ENCODE results near the gene SLC17A1.

The SLC17A1 gene

DNA sequence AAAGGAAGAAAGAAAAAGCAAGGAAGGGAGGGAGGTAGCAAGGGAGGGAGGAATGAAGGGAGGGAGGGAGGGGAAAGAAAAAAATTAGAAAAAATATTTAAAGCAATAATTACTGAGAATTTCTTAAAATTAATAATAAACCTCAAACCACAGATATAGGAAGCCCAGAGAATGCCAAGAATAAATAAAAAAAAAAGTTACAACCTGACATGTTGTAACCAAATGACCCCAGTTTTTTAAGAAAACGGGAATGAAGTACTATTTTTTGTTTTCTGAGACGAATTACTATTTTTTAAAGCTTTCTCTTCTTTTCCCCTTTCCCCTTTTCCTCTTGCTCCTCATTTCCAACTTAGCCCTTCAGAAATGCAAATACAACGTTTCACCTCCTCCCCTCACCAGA, 16.7 kb downstream of the SLC17A1 start:
- no peak for ATAC-seq
- TF ChIP-seq ZFP3 (CRISPR knock-in tag; IDR thresholded peaks at IDR 0.05): no peak
- TF ChIP-seq PATZ1 (CRISPR knock-in tag; IDR thresholded peaks at IDR 0.05; ENCODE audit: borderline replicate concordance): no peak
- no peak for TF ChIP-seq CSRNP3 (CRISPR knock-in tag; IDR thresholded peaks at IDR 0.05)
- TF ChIP-seq SNAI2 (CRISPR knock-in tag; IDR thresholded peaks at IDR 0.05): no peak
- TF ChIP-seq ZNF8 (CRISPR knock-in tag; IDR thresholded peaks at IDR 0.05): no peak
- TF ChIP-seq BACH2 (CRISPR knock-in tag; IDR thresholded peaks at IDR 0.05; ENCODE audit: borderline replicate concordance): no peak
- TF ChIP-seq RARB (CRISPR knock-in tag; IDR thresholded peaks at IDR 0.05): no peak
- no peak for TF ChIP-seq ZC3H10 (CRISPR knock-in tag; IDR thresholded peaks at IDR 0.05)
- no peak for TF ChIP-seq PPARA (CRISPR knock-in tag; IDR thresholded peaks at IDR 0.05; ENCODE audit: borderline replicate concordance)
- TF ChIP-seq ISL1 (CRISPR knock-in tag; IDR thresholded peaks at IDR 0.05): no peak

GRCh38 chr6:25804804-25805203, 27.0 kb downstream of the SLC17A1 start:
- TF ChIP-seq CSRNP3 (CRISPR knock-in tag; IDR thresholded peaks at IDR 0.05): no peak
- TF ChIP-seq ZFP3 (CRISPR knock-in tag; IDR thresholded peaks at IDR 0.05): no peak
- no peak for TF ChIP-seq TOX (CRISPR knock-in tag; IDR thresholded peaks at IDR 0.05; ENCODE audit: borderline replicate concordance)
- TF ChIP-seq ZC3H10 (CRISPR knock-in tag; IDR thresholded peaks at IDR 0.05): no peak
- TF ChIP-seq, protein P1, sequence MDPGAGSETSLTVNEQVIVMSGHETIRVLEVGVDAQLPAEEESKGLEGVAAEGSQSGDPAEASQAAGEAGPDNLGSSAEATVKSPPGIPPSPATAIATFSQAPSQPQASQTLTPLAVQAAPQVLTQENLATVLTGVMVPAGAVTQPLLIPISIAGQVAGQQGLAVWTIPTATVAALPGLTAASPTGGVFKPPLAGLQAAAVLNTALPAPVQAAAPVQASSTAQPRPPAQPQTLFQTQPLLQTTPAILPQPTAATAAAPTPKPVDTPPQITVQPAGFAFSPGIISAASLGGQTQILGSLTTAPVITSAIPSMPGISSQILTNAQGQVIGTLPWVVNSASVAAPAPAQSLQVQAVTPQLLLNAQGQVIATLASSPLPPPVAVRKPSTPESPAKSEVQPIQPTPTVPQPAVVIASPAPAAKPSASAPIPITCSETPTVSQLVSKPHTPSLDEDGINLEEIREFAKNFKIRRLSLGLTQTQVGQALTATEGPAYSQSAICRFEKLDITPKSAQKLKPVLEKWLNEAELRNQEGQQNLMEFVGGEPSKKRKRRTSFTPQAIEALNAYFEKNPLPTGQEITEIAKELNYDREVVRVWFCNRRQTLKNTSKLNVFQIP (CRISPR knock-in tag; IDR thresholded peaks at IDR 0.05; ENCODE audit: borderline replicate concordance, low read depth): no peak
- no peak for TF ChIP-seq PATZ1 (CRISPR knock-in tag; IDR thresholded peaks at IDR 0.05; ENCODE audit: borderline replicate concordance)
- no peak for TF ChIP-seq ZFP30 (CRISPR knock-in tag; IDR thresholded peaks at IDR 0.05)
- no peak for TF ChIP-seq CSDC2 (CRISPR knock-in tag; IDR thresholded peaks at IDR 0.05)
- TF ChIP-seq PPARA (CRISPR knock-in tag; IDR thresholded peaks at IDR 0.05; ENCODE audit: borderline replicate concordance): no peak
- no peak for TF ChIP-seq RARB (CRISPR knock-in tag; IDR thresholded peaks at IDR 0.05)
- no peak for TF ChIP-seq ZNF565 (CRISPR knock-in tag; conservative IDR thresholded peaks at IDR 0.05; ENCODE audit: low read depth)
- no peak for TF ChIP-seq ARNTL (CRISPR knock-in tag; IDR thresholded peaks at IDR 0.05; ENCODE audit: borderline replicate concordance, low read depth)
- no peak for ATAC-seq

DNA sequence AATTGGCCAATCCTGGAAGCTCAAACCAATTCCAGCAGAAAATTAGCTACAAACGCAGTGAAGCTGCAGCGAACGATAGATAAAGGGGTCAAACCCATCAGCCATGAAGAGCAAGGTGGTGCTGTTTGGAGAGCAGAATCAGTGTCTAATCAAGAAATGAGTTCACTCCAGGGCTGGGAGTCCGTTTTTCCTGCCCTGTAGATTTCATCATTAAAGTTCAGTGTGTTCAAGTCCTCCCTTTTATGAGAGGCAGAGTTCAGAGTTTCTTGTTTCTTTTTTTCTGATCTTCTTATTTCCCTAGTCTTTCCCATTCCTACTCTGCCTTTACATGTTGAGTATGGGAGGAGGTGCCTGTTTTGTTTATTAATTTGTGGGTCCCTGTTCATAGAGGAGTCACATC, 30.4 kb downstream of the SLC17A1 start:
- TF ChIP-seq CREB5 (CRISPR knock-in tag; IDR thresholded peaks at IDR 0.05; ENCODE audit: low read depth): no peak
- TF ChIP-seq CSRNP3 (CRISPR knock-in tag; IDR thresholded peaks at IDR 0.05): no peak
- TF ChIP-seq ZC3H10 (CRISPR knock-in tag; IDR thresholded peaks at IDR 0.05): no peak
- no peak for TF ChIP-seq GLIS3 (CRISPR knock-in tag; IDR thresholded peaks at IDR 0.05)
- no peak for TF ChIP-seq BACH2 (CRISPR knock-in tag; IDR thresholded peaks at IDR 0.05; ENCODE audit: borderline replicate concordance)
- TF ChIP-seq ZFP3 (CRISPR knock-in tag; IDR thresholded peaks at IDR 0.05): no peak
- TF ChIP-seq, protein P1 (CRISPR knock-in tag; IDR thresholded peaks at IDR 0.05; ENCODE audit: borderline replicate concordance, low read depth): no peak
- no peak for TF ChIP-seq CSDC2 (CRISPR knock-in tag; IDR thresholded peaks at IDR 0.05)

More for the DNA sequence above, 30.4 kb downstream of the SLC17A1 start:
- no peak for ATAC-seq
